Lower lobe of right lung (tissue), 2 donors: ENCODE measurements around the gene FBP2. TPM values are rescaled to one million over a fixed set of nuclear protein-coding genes. Genes with fewer than 3 reads are reported as not detected.

ENCODE experiments used
- ATAC-seq, 2 donors: fragments of 200-7000 bp; cut with Tn5 transposase; one replicate each; pipeline ENCODE4 v1.9.1; 2020 to 2022; ENCODE audit warnings: mild to moderate bottlenecking in 2 of 2, moderate library complexity in 2 of 2
- DNase-seq: peaks from one replicate; pipeline ENCODE4 v3.0.0-alpha.2; 2020
- H3K27ac ChIP-seq: fragments of 200-600 bp; one replicate; pipeline ENCODE4 v1.8.0; 2022
- H3K27me3 ChIP-seq: fragments of 200-600 bp; one replicate; pipeline ENCODE4 v1.8.0; 2022; ENCODE audit warnings: low read depth
- H3K36me3 ChIP-seq: fragments of 200-600 bp; one replicate; pipeline ENCODE4 v1.8.0; 2022; ENCODE audit warnings: mild to moderate bottlenecking
- H3K4me1 ChIP-seq: fragments of 200-600 bp; one replicate; pipeline ENCODE4 v1.8.0; 2022
- H3K4me3 ChIP-seq: fragments of 200-600 bp; one replicate; pipeline ENCODE4 v1.8.0; 2022; ENCODE audit warnings: mild to moderate bottlenecking
- H3K9me3 ChIP-seq: fragments of 200-600 bp; one replicate; pipeline ENCODE4 v1.8.0; 2022
- intact Hi-C: fragments of 100-400 bp; cut with DNase I; formaldehyde crosslinking; loops from one replicate; pipeline ENCODE4 v1.11.0; 2022
- total RNA-seq: library from RNA; stranded (reverse); fragmentation: NEBNext Ultra II Directional; extraction: Animal tissue kit (Norgen Biotek cat#: 25700); gene quantifications from one replicate; pipeline ENCODE4 v1.2.1, GENCODE V29; 2021
- TF ChIP-seq, protein P1 (sequence below): fragments of 200-600 bp; IDR thresholded peaks from one replicate; pipeline ENCODE4 v1.8.0; 2022; ENCODE audit warnings: antibody characterized with exemption, mild to moderate bottlenecking
- donor health status: DM: no; HTN: yes; CAD: no; lungs with severe emphysema.

The FBP2 gene
- total RNA-seq, 1 donor from 2014 or later = not detected

DNA sequence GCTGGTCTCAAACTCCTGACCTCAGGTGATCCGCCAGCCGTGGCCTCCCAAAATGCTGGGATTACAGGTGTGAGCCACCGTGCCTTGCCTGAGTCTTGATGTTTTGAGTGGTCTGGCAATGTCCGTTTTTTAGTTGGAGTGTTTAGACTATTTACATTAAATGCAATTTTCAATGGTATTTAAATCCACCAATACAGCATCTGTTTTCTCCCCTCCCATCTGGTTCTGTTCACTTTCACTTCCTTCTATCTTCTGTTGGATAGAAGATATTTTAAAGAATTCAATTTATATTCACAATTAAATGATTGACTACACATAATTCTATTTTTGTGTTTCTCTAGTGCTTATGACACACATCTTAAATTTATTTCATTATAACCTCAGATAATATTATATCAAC lies 64.7 kb downstream of the FBP2 start:
- TF ChIP-seq, protein P1, sequence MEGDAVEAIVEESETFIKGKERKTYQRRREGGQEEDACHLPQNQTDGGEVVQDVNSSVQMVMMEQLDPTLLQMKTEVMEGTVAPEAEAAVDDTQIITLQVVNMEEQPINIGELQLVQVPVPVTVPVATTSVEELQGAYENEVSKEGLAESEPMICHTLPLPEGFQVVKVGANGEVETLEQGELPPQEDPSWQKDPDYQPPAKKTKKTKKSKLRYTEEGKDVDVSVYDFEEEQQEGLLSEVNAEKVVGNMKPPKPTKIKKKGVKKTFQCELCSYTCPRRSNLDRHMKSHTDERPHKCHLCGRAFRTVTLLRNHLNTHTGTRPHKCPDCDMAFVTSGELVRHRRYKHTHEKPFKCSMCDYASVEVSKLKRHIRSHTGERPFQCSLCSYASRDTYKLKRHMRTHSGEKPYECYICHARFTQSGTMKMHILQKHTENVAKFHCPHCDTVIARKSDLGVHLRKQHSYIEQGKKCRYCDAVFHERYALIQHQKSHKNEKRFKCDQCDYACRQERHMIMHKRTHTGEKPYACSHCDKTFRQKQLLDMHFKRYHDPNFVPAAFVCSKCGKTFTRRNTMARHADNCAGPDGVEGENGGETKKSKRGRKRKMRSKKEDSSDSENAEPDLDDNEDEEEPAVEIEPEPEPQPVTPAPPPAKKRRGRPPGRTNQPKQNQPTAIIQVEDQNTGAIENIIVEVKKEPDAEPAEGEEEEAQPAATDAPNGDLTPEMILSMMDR = no peak
- Histone ChIP-seq H3K27ac (no peak overlapping the region), H3K4me3 (no peak overlapping the region), H3K4me1 (no peaks in the 10 kb centered on the region), H3K9me3 (no peaks in the 10 kb centered on the region), H3K27me3 (no peaks in the 10 kb centered on the region), H3K36me3 (no peaks in the 10 kb centered on the region)
- no peak for ATAC-seq
- DNase-seq = no peak
- intact Hi-C loops = no loop called here

DNA sequence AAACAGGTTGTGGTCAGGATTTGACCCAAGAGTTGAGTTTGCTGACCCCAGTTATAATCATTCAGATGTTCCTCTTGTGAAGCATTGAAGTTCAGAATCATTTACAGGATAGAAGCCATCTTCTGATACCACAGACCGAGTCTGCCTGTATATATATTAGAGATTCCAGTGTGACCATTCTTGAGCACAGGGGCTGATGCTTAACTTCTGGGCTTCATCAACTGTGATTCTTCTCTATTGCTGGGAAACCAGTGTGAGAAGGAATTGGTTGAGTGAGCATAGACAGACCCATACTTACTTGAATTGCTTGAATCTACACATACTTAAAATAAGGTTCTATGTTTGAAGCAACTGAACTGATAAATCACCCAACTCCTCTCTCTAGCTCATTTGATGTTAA lies 66.7 kb downstream of the FBP2 start:
- Histone ChIP-seq H3K9me3 (no peaks in the 10 kb centered on the region), H3K4me3 (no peak overlapping the region), H3K36me3 (no peaks in the 10 kb centered on the region), H3K4me1 (no peaks in the 10 kb centered on the region), H3K27ac (no peak overlapping the region), H3K27me3 (no peaks in the 10 kb centered on the region)
- ATAC-seq (no peak), DNase-seq (no peak)
- TF ChIP-seq, protein P1 = no peak
- intact Hi-C loops = no loop called here

DNA sequence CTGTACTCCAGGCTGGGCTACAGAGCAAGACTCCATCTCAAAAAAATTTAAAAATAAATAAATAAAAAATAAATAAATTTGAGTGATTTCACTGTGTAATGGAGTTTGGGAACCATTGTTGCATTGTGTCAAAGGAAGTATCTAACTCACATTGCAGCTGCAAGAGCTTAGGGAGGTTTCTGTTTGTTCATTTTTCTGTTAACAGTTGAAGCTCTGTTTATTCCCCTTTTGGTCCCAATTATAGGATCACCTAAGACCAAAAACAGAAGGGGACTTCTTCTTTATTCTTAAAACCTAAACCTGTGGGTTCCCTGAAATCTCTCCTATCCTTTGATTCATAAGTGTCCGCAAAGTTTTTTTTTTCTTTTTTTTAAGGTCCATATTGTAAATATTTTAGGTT lies 67.4 kb downstream of the FBP2 start:
- intact Hi-C loops = no loop called here
- no peak for ATAC-seq
- Histone ChIP-seq H3K4me3 (no peak overlapping the region), H3K27me3 (no peaks in the 10 kb centered on the region), H3K27ac (no peak overlapping the region), H3K4me1 (no peaks in the 10 kb centered on the region), H3K36me3 (no peaks in the 10 kb centered on the region), H3K9me3 (no peaks in the 10 kb centered on the region)
- no peak for DNase-seq
- TF ChIP-seq, protein P1 = no peak

DNA sequence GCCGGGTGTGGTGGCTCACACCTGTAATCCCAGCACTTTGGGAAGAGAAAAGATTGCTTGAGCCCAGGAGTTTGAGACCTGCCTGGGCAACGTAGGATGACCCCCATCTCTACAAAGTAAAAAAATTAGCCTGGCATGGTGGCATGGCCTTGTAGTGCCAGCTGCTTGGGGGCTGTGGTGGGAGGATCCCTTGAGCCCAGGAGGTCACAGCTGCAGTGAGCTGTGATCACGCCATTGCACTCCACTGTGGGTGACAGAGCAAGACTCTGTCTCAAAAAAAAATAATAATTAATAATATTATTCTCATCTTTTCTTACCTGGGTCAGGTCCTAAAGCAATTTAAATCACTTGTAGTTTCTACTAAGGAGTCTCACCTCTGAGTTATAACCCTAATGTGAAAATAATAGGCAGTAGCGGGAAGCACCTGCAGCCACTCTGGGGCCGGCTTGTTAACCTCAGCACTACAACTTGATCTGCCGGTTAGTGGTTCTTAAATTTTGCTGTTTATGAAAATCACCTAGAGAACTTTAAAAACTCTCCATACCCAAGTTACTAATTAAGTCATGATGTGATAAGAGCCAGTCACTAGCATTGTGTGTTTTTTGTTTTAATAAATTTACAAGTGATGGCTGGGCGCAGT lies 68.1 kb downstream of the FBP2 start:
- ATAC-seq = no peak
- H3K27ac ChIP-seq = no peak overlapping the region
- no peaks in the 10 kb centered on the region for H3K27me3 ChIP-seq
- H3K36me3 ChIP-seq = no peaks in the 10 kb centered on the region
- H3K9me3 ChIP-seq = no peaks in the 10 kb centered on the region
- TF ChIP-seq, protein P1 = no peak
- H3K4me1 ChIP-seq = no peaks in the 10 kb centered on the region
- intact Hi-C loops = no loop called here
- H3K4me3 ChIP-seq = no peak overlapping the region
- DNase-seq = no peak

DNA sequence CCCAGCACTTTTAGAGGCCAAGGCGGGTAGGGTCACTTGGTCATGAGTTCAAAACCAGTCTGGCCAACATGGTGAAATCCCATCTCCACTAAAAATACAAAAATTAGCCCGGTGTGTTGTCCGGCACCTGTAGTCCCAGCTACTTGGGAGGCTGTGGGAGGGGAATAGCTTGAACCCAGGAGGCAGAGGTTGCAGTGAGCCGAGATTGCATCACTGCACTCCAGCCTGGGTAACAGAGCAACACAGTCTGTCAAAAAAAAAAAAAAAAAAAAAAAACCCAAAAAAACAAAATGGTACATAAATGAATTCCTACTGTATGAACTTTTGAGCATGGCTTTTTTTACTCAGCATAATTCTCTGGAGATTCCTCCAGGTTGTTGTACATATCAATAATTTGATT lies 76.4 kb downstream of the FBP2 start:
- Histone ChIP-seq H3K27ac (no peak overlapping the region), H3K36me3 (no peaks in the 10 kb centered on the region), H3K27me3 (no peaks in the 10 kb centered on the region), H3K9me3 (no peaks in the 10 kb centered on the region), H3K4me1 (no peaks in the 10 kb centered on the region), H3K4me3 (no peak overlapping the region)
- TF ChIP-seq, protein P1 = no peak
- ATAC-seq (no peak), DNase-seq (no peak)
- intact Hi-C loops = no loop called here
